ENCODE results near the gene LRRC3B.

The LRRC3B gene

GRCh38 chr3:26630669-26631389, 8.3 kb downstream of the LRRC3B start:
- DNase-seq (ENCODE audit: low read depth in 2 of 3, low spot score in 1 of 3), result no peak

GRCh38 chr3:26631390-26631738, 8.8 kb downstream of the LRRC3B start:
- no peak for DNase-seq (ENCODE audit: low read depth in 2 of 3, low spot score in 1 of 3)

DNA sequence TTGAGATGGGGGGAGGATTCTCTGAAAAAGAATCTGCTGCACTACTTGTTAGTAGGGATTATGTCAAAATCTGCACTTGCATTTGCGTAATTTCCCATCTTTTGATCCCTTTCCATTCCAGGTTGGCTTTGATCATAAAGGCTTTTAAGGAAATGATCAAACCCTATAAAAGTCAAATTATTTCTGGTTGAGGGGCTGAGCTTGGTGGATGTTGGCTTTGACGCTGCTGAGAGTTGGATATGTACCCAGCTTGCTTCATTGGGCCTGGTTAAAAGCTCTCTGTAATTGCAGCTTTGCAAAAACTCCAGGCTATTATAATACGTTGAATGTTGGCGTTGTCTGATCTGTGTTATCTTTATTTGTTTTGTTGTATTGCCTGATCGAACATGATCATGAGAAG, 12.0 kb downstream of the LRRC3B start:
- DNase-seq (ENCODE audit: low read depth in 2 of 3, low spot score in 1 of 3), result no peak

DNA sequence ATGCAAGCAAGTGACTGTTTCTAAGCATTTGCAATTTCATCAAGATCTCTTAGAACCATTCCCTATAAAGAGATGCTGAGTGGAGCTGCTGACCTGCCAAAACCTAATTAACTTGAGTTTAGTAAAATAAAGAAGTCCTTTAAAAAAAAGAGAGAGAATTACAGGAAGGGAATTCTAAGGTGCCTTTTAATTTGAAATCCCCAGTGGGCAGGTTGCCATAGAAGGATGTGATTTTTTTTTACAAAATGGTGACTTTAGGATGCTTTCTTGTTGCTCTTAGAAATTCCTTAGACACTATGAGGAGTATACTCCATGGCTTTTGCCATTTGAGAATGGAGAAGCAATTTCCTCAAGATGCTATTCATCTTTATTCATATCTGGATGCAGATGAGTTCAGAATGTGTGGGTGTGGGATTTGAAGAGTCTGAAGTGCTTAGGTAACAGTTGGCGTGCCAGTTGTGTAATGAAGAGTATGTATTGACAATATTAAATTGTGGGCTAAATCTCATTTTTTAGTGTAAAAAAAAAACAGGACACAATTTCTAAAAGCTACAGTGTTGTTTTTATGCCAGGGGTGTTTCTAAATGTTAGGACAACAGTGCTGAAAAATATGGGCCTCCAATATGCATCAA, 13.6 kb downstream of the LRRC3B start:
- DNase-seq (ENCODE audit: low read depth in 2 of 3, low spot score in 1 of 3), result no peak

GRCh38 chr3:26637698-26638097, 15.1 kb downstream of the LRRC3B start:
- DNase-seq (ENCODE audit: low read depth in 2 of 3, low spot score in 1 of 3), result no peak

- no peak for DNase-seq (ENCODE audit: low read depth in 2 of 3, low spot score in 1 of 3)
Measured at GRCh38 chr3:26638113-26638512, 15.5 kb downstream of the LRRC3B start.

GRCh38 chr3:26639339-26639738, 16.8 kb downstream of the LRRC3B start:
- no peak for DNase-seq (ENCODE audit: low read depth in 2 of 3, low spot score in 1 of 3)

GRCh38 chr3:26647078-26647477, 24.5 kb downstream of the LRRC3B start:
- DNase-seq (ENCODE audit: low read depth in 2 of 3, low spot score in 1 of 3), result no peak

DNA sequence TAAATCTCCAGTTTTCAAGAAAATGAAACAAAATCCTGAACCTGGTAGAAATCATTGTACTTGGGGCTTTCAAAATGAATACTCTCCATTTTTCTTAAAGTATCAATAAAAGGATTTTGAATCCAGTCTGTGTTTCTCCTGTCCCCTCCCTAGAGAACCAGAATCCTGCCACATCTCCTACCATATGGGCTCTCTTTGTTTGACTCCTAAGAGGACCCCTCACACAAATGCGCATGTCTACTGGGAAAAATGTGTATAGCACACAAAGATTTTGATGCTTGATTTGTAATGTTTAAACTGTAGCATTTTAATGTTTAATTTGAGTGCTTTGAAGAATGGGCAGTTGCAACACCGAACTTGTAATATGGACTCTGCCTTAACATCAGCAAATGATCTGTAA, 25.9 kb downstream of the LRRC3B start:
- no peak for DNase-seq (ENCODE audit: low read depth in 2 of 3, low spot score in 1 of 3)

- DNase-seq (ENCODE audit: low read depth in 2 of 3, low spot score in 1 of 3), result no peak
Measured at GRCh38 chr3:26652164-26652563, 29.6 kb downstream of the LRRC3B start.

GRCh38 chr3:26653811-26654425, 31.3 kb downstream of the LRRC3B start:
- no peak for DNase-seq (ENCODE audit: low read depth in 2 of 3, low spot score in 1 of 3)

GRCh38 chr3:26655231-26655630, 32.7 kb downstream of the LRRC3B start:
- no peak for DNase-seq (ENCODE audit: low read depth in 2 of 3, low spot score in 1 of 3)

DNA sequence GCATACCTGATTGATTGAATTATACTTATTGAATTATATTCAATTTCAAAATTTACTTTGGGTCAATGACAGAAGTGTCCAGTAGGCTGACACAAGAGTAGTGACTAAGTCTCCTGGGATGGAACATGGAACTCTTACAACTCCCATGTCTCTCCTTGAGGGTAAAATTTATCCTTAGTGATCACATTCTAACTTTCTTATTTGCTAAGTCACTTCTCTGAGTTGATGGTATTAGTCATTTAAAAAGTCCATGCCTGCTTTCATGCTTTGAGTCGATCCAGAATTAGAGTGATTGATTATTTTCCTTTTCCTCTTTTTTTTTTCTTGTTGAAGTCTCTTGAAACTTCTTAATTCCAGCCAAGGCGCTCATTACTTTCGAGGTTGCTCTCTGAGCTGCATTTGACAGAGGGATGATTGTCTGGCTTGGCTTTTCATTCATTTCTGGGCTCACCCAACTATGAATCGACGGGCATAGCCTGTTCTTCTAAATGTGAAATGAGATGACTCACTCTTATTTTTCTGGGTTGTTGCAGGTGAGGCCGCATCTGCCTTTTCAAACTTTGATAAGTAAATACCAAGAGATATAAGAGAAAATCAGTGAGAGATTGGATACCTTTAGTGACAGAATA, 34.9 kb downstream of the LRRC3B start:
- no peak for DNase-seq (ENCODE audit: low read depth in 2 of 3, low spot score in 1 of 3)

GRCh38 chr3:26668171-26668570, 45.6 kb downstream of the LRRC3B start:
- no peak for DNase-seq (ENCODE audit: low read depth in 2 of 3, low spot score in 1 of 3)

- no peak for DNase-seq (ENCODE audit: low read depth in 2 of 3, low spot score in 1 of 3)
Measured at GRCh38 chr3:26668696-26669095, 46.1 kb downstream of the LRRC3B start.

- no peak for DNase-seq (ENCODE audit: low read depth in 2 of 3, low spot score in 1 of 3)
Measured at GRCh38 chr3:26675336-26675735, 52.8 kb downstream of the LRRC3B start.

DNA sequence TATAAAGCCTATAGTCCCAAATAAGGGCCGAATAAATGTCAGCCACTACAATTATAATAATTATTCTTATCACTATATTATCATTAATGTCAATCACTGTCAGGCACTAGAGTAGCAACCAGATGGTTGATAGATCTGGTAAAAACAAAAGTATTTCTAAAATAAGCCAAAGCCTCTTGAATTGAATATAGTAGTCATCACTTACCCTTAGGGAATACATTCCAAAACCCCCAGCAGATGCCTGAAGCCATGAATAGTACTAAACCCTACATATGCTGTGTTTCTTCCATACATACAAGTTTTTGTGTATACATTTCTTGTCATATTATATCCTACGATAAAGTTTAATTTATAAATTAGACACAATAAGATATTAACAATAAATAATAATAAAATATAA, 59.1 kb downstream of the LRRC3B start:
- no peak for DNase-seq (ENCODE audit: low read depth in 2 of 3, low spot score in 1 of 3)

DNA sequence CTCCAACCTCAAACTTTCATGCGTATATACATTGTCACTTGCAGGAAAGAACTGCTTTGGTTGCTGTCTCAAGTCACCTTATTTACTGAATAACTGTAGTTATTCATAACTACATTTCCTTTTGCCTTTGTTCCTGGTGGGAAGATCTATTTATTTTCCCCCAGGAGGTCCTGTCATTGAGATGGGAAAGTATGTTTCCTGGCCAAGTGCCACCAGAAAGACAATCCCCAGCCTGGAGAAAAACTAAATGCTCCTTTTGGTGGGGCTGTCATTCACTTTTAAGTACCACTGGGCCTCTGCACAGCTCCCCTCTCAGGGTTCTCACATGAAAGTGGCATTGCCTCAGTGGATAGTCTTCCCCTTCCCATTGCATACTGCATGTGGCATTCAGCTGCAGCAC, 59.8 kb downstream of the LRRC3B start:
- DNase-seq (ENCODE audit: low read depth in 2 of 3, low spot score in 1 of 3), result no peak

DNA sequence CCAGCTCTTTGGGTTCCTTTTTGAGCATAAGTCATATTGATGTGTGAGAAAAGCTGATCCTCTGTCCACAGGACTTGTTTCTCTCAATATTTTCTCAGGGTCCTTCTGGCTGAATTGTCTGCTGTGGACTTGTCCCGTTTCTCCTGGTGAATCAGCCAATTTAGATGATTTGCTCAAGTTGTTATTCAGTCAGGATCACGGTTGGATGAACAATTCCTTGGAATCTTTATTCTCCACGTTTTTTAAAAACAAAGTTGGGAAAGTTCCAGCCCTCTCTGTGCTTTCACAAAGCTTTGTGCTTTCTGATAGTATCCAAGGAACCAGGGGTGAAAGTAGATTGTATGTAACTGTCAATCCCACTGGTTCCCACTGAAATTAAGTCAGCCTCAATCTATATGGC, 61.3 kb downstream of the LRRC3B start:
- DNase-seq (ENCODE audit: low read depth in 2 of 3, low spot score in 1 of 3), result no peak

DNA sequence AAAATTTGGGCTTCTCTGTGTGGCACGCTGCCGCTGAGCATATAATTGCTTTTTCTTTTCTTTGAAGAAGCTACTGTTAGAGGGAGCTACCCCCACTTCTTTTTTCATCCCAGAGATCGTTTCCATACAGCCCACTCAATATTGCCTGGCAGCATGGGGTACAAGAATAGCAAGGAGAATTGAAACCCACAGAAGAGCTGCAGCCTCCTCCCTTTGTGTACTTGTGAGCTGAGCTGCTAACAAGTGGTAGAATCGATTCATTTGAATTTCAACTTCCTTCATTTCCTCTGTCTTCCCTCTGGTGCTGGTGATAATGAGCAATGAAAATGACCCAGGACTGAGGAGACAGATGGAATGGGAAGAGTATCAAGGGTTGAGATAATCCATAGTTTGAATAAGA, 64.9 kb downstream of the LRRC3B start:
- no peak for DNase-seq (ENCODE audit: low read depth in 2 of 3, low spot score in 1 of 3)

- DNase-seq (ENCODE audit: low read depth in 2 of 3, low spot score in 1 of 3), result no peak
Measured at GRCh38 chr3:26699553-26699952, 77.0 kb downstream of the LRRC3B start.

- no peak for DNase-seq (ENCODE audit: low read depth in 2 of 3, low spot score in 1 of 3)
Measured at GRCh38 chr3:26703519-26703918, 80.9 kb downstream of the LRRC3B start.

Measured in stimulated activated CD4-positive, alpha-beta T cell treated with anti-CD3 and anti-CD28 coated beads, Interleukin-12 subunit alpha, Interleukin-12 subunit beta, amount 100 ng/mL, for 48 hours (primary cell).